ENCODE results near the gene MARCHF10. TPM values are rescaled to one million over a fixed set of nuclear protein-coding genes. Genes with fewer than 3 reads are reported as not detected.

MARCHF10 gene
- total RNA-seq, 2 experiments from 2014 or later, result not detected

DNA sequence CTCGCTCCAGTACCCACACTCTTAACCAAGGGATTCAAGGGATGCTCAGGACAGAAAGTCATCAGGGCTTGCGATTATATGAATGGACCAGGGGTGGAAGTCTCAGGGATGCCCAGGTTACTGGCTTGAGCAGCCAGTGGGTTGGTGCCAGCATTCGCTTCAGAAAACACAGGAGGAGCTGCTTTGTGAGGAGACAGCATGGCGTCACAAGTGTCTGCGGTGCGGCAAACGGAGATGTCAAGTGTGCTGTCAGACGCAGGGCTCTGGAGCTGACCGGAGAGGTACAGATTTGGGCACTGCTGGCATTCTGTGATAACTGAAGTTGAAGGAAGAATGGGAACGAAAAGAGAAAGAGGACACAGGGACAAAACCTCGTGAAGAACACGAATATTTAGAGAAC is 4.1 kb downstream of the MARCHF10 start:
- TF ChIP-seq, protein P1, sequence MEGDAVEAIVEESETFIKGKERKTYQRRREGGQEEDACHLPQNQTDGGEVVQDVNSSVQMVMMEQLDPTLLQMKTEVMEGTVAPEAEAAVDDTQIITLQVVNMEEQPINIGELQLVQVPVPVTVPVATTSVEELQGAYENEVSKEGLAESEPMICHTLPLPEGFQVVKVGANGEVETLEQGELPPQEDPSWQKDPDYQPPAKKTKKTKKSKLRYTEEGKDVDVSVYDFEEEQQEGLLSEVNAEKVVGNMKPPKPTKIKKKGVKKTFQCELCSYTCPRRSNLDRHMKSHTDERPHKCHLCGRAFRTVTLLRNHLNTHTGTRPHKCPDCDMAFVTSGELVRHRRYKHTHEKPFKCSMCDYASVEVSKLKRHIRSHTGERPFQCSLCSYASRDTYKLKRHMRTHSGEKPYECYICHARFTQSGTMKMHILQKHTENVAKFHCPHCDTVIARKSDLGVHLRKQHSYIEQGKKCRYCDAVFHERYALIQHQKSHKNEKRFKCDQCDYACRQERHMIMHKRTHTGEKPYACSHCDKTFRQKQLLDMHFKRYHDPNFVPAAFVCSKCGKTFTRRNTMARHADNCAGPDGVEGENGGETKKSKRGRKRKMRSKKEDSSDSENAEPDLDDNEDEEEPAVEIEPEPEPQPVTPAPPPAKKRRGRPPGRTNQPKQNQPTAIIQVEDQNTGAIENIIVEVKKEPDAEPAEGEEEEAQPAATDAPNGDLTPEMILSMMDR (conservative IDR thresholded peaks at IDR 0.05; ENCODE audit: low read length), result no peak
- TF ChIP-seq EZH2phosphoT487 (IDR thresholded peaks at IDR 0.05; ENCODE audit: borderline replicate concordance, low read depth, low read length), result no peak
- ChIA-PET CTCF (ENCODE audit: unreplicated experiment) (no interaction called here), POLR2A (no interaction called here)
- no peaks in the 10 kb centered on the region for H3K79me2 ChIP-seq (ENCODE audit: insufficient read depth, low read depth, low read length)
- no peak overlapping the region for H3K4me2 ChIP-seq (ENCODE audit: low read length)
- no peak for DNase-seq (ENCODE audit: low spot score)
- no peaks in the 10 kb centered on the region for H3K9me3 ChIP-seq (ENCODE audit: low read length)
- no peaks in the 10 kb centered on the region for H3K4me1 ChIP-seq (ENCODE audit: insufficient read depth, low read length, poor library complexity, severe bottlenecking)
- H4K20me1 ChIP-seq (ENCODE audit: insufficient read depth, low read length), result no peaks in the 10 kb centered on the region
- no peak overlapping the region for H3K27ac ChIP-seq (ENCODE audit: low read depth, low read length, poor library complexity, severe bottlenecking)
- no peak overlapping the region for H3K4me3 ChIP-seq (ENCODE audit: low read depth, low read length, poor library complexity, severe bottlenecking)
- H3K36me3 ChIP-seq (ENCODE audit: insufficient read depth, low read length), result no peaks in the 10 kb centered on the region
- no TSS peak for BruUV-seq (replicated peaks)
- H3K9me2 ChIP-seq (ENCODE audit: insufficient read depth, low read length), result no peaks in the 10 kb centered on the region
- H2AFZ ChIP-seq (ENCODE audit: low read length), result no peak overlapping the region
- intact Hi-C loops (cut with micrococcal nuclease; ENCODE audit: unreplicated experiment), result no loop called here

DNA sequence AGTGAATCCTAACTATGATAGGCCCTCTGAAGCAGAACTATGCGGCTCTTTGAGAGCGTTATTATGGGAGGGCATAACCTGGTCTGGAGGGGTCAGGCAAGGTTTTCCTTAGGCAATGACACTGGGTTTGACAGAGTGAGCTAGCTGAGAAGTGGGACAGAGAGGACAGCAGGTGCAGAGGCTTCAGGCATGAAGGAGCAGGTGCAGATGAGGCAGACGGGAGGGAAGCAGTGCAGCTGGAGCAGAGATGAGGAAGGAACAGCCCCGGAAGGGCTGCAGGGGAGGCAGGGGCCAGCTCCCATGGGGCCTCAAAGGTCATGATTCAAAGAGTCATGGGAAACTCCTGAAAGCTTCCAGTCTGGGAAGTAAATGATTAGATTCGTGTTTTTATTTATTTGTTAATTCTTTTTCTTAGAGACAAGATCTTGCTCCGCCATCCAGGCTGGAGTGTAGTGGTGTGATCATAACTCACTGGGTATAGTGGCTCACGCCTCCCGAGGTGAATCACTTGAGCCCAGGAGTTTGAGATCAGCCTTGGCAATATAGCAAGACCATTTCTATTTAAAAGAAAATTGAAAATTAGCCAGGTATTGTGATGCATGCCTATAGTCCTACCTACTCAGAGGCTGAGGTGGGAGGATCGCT is 5.4 kb downstream of the MARCHF10 start:
- Histone ChIP-seq H3K27ac (ENCODE audit: low read depth, low read length, poor library complexity, severe bottlenecking) (no peak overlapping the region), H3K9me2 (ENCODE audit: insufficient read depth, low read length) (no peaks in the 10 kb centered on the region), H3K4me3 (ENCODE audit: low read depth, low read length, poor library complexity, severe bottlenecking) (no peak overlapping the region), H3K79me2 (ENCODE audit: insufficient read depth, low read depth, low read length) (no peaks in the 10 kb centered on the region), H4K20me1 (ENCODE audit: insufficient read depth, low read length) (no peaks in the 10 kb centered on the region), H3K36me3 (ENCODE audit: insufficient read depth, low read length) (no peaks in the 10 kb centered on the region), H2AFZ (ENCODE audit: low read length) (no peak overlapping the region), H3K4me1 (ENCODE audit: insufficient read depth, low read length, poor library complexity, severe bottlenecking) (no peaks in the 10 kb centered on the region), H3K4me2 (ENCODE audit: low read length) (no peak overlapping the region), H3K9me3 (ENCODE audit: low read length) (no peaks in the 10 kb centered on the region)
- ChIA-PET POLR2A (no interaction called here), CTCF (ENCODE audit: unreplicated experiment) (no interaction called here)
- intact Hi-C loops (cut with micrococcal nuclease; ENCODE audit: unreplicated experiment), result no loop called here
- no peak for TF ChIP-seq EZH2phosphoT487 (IDR thresholded peaks at IDR 0.05; ENCODE audit: borderline replicate concordance, low read depth, low read length)
- TF ChIP-seq, protein P1 (conservative IDR thresholded peaks at IDR 0.05; ENCODE audit: low read length), result no peak
- BruUV-seq (replicated peaks), result no TSS peak
- DNase-seq (ENCODE audit: low spot score), result no peak

DNA sequence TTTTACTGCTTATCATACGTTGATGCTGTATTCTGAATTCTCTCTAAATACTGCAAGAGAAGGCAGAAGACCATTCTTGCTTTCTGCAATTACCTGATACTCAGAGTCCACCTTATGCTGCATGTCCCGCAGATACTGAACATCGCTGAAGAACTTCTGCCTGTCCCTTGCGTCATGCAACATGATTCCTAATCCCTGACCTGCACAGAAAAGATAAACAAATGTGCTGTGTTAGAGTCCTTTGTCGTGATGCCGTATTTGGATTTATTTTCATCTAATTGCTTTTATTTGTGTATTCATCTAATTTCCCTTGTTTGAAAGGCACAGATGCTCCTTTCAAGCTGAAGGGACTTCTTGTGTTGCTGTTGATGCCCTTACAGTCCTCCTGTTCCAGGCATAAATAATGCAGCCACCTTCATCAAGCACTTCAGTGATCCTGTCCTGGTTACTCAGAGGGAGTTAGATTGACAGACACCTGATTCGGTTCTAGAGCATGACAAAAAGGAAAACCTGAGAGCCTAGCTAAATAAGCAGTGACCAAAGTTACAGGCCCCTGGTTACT is 6.5 kb downstream of the MARCHF10 start:
- Histone ChIP-seq H3K9me3 (ENCODE audit: low read length) (no peaks in the 10 kb centered on the region), H2AFZ (ENCODE audit: low read length) (no peak overlapping the region), H3K4me1 (ENCODE audit: insufficient read depth, low read length, poor library complexity, severe bottlenecking) (no peaks in the 10 kb centered on the region), H4K20me1 (ENCODE audit: insufficient read depth, low read length) (no peaks in the 10 kb centered on the region), H3K4me3 (ENCODE audit: low read depth, low read length, poor library complexity, severe bottlenecking) (no peak overlapping the region), H3K36me3 (ENCODE audit: insufficient read depth, low read length) (no peaks in the 10 kb centered on the region), H3K27ac (ENCODE audit: low read depth, low read length, poor library complexity, severe bottlenecking) (no peak overlapping the region), H3K9me2 (ENCODE audit: insufficient read depth, low read length) (no peaks in the 10 kb centered on the region), H3K4me2 (ENCODE audit: low read length) (no peak overlapping the region), H3K79me2 (ENCODE audit: insufficient read depth, low read depth, low read length) (no peaks in the 10 kb centered on the region)
- POLR2A ChIA-PET, result no interaction called here
- DNase-seq (ENCODE audit: low spot score), result no peak
- TF ChIP-seq EZH2phosphoT487 (IDR thresholded peaks at IDR 0.05; ENCODE audit: borderline replicate concordance, low read depth, low read length), result no peak
- TF ChIP-seq, protein P1 (conservative IDR thresholded peaks at IDR 0.05; ENCODE audit: low read length), result no peak
- CTCF ChIA-PET (ENCODE audit: unreplicated experiment), result no interaction called here
- BruUV-seq (replicated peaks), result no TSS peak
- intact Hi-C loops (cut with micrococcal nuclease; ENCODE audit: unreplicated experiment), result no loop called here
